Fibroblast of lung (primary cell): ENCODE results near the gene HNF1B.

Experiments used
- EZH2 ChIP-seq: IDR thresholded peaks from 2 replicates; pipeline ENCODE4 v1.5.1; 2012; ENCODE audit warnings: low read length, control low read depth, mild to moderate bottlenecking; ENCODE audit errors: missing control alignments
- TF ChIP-seq, protein P1 (sequence below), 2 donors: IDR thresholded peaks in 1 of 2; conservative IDR thresholded peaks in 1 of 2; 1 replicate in 1 of 2; 2 replicates in 1 of 2; pipeline ENCODE4 v1.5.1; 2011 to 2012; ENCODE audit warnings: low read length in 2 of 2, control low read depth in 1 of 2, inconsistent platforms in 1 of 2, low read depth in 1 of 2, mild to moderate bottlenecking in 1 of 2

DNA sequence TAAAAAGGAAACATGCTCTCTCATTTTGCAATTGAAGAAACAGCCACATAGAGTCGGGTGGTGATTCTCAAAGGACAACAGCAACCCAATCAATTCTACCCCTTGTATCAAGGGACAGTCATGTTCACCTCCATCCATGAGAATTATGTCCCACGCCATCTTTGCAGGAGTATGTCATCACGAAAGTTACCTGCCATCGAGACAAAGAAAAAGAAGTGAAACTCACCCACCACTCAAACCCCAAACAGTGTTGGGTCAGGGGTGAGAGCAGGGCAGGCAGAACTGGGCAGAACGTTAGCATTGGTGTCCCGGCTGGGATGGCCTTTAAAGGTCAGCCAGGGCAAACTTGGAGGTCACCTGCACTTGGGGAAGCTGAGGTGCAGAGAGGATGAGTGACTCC, 24.2 kb upstream of the HNF1B start:
- TF ChIP-seq, protein P1, sequence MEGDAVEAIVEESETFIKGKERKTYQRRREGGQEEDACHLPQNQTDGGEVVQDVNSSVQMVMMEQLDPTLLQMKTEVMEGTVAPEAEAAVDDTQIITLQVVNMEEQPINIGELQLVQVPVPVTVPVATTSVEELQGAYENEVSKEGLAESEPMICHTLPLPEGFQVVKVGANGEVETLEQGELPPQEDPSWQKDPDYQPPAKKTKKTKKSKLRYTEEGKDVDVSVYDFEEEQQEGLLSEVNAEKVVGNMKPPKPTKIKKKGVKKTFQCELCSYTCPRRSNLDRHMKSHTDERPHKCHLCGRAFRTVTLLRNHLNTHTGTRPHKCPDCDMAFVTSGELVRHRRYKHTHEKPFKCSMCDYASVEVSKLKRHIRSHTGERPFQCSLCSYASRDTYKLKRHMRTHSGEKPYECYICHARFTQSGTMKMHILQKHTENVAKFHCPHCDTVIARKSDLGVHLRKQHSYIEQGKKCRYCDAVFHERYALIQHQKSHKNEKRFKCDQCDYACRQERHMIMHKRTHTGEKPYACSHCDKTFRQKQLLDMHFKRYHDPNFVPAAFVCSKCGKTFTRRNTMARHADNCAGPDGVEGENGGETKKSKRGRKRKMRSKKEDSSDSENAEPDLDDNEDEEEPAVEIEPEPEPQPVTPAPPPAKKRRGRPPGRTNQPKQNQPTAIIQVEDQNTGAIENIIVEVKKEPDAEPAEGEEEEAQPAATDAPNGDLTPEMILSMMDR (conservative IDR thresholded peaks at IDR 0.05 in 1 of 2, IDR thresholded peaks at IDR 0.05 in 1 of 2; ENCODE audit: low read depth in 1 of 2, low read length in 2 of 2), result no peak
- TF ChIP-seq EZH2, result no peak
